Measurements from ENCODE around the gene CR1L.
"Not testable (repeated sequence)": the region's sequence is repeated elsewhere in the genome, so short reads cannot be mapped to it uniquely, and the experiment has no call there.

Gene CR1L

DNA sequence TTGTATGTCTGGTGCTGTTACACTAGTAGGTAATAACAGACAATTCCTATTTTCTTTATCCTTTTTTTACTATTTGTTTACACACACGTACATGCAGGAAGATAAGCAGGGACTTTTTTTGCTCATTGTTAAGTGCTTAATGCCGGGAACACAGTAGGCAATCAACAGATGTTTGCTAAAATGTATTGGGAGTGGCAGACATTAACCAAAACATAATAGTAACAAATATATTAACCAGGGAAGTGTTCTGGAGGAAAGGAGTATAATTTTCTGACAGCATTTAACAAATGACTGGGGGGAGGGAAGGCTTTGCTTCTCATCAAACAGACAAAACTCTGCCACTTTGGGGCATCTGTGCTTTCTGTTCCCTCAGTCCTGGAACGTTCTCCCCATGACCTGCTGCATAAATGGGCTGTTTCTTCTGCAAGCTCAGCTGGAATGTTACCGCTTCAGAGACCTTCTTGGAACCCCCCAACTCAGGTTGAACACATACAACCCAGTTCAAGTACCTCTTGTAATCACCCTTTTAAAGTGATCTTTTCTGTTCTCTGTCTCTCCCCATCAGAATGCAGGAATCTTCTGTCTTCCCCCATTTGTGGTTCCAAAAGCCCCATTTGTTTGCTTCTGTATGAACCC lies 2.1 kb downstream of the CR1L start:
- DNase-seq = no peak

DNA sequence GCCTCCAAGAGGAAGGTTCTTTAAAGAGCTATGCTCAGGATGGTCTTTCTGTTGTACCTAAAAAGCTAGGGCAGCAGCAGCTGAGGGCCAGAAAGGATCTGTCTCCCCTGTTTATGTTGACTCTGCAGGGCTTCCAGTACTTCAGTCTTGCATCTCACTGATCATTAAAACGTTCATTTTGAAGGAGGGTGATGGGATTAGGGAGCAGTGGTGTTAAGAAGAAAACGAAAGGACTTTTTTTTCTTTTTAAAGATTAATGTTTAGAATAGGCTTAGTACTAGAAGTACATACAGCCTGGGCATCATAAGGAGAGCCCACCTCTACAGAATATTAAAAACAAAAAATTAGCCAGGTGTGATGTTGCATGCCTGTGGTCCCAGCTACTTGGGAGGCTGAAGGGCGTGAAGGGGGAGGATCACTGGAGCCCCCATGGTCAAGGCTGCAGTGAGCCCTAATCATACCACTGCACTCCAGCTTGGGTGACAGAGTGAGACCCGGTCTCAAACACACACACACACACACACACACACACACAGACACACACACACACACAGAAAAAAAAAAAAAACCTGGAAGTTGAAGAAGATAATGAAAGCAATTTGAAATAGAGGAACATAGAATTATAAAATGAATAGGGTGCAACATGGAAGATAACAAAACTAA lies 2.9 kb downstream of the CR1L start:
- no peak for DNase-seq

DNA sequence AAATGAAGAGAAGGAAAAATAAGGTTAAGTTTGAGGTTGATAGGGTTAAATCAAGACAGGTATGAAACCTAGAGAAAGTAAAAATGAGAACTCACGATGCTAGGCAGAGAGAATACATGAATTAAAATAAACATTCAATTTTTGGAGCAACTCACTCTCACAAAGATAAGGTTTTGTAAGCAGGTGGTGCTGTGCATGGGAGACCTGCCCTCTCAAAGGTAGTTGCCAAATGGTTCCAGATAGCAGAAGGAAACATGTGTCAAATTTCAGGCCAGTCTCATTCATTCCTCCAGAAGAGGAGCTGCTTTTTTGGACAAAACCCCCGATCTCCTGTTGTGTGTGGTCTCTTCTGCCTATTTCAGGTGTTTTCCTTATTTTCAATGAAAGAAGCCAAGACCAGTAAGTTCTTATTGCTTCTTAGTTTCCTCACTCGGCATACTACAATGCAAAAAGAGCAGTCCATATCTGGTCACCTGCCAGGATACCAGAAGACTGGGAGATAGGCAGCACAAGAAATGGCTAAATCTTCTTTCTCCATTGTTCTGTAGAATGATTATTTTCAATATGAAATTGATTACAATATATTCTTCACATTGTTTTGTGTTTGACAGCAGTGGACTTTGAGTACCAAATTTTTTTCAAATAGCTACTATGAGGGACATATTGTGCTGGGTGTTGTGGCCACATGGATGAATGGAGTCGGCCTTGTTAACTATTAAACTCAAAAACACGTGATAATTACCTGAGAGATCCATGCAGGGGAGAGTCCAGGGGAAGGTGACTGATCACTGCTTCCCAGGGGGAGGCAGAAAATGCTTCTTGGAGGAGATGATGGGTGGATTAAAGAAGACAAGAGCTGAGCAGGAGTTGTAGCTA lies 3.6 kb downstream of the CR1L start:
- no peak for DNase-seq

DNA sequence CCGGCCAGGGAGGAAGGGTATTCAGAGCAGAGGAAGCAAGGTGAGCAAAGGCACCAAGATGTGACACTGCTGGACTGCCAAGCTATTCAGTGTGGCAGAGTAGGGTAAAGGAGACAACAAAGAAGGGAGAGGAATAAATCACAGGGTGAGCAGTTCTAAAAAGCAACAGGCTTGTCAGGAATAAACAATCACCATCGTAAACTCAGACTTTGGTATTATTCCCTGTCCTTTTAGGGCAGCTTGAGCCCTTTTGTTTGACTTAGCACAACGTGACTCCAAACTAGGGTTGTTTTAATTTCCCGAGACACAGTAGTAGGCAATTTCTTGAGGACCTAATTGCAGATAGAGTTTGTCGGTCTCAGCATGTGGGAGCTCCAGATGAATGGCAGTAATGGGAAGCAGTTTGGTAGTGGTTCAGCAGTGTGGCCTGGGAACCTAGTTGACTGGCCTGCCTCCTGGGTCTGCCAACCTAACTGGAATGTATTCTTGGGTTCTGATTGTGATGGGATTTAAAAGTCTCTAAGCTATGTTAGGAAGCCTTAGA lies 4.3 kb downstream of the CR1L start:
- DNase-seq = peak; percentile 27

DNA sequence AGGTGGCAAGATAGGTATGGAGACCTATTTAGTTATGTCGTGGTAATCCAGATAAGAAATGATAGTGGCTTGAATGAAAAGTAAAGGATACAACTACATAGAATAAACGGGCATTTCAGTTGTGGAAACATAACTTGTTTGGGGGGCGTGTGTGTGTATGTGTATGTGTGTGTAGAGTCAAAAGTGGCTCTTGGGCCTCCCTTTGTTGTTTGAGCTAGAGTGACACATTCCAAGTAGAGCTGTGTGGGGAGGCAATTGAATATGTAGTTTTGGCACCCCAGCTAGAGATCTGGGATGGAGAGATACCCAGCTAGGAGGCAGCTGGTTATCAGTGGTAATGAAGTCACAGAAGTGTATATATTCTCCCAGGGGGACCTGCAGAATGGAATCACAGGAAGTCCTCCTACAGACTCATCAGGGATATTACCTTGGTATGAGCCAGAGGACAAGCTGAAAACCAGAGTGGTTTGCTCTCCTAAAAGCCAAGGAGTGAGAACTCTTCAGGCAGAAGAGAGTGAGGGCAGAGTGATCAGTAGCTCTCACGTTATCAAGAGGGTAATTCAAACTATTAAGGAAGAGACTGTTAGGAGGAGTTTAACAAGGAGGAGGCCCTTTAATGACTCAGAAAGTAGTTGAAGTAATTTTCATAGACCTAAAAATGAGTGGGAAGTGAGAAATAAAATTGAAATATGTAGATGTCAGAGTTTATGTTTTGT lies 5.1 kb downstream of the CR1L start:
- no peak for DNase-seq

DNA sequence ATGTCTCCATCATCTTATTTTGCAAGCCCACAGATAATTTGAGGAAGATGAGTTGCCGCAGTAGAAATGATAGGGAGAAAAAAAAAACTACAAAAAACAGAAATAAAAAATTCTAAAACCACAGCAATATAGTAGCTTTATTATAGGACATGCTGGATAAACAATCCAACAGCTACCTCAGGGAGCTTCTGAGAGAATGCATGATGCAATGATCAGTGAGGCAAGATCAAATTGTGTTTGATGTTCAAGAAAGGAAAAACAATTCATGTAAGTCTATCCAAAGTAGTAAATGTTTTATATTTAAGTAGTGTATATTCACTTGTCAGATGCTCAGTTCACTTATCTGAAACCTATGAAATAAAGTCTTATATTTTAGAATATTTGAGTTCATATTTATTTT lies 6.7 kb downstream of the CR1L start:
- DNase-seq = no peak

DNA sequence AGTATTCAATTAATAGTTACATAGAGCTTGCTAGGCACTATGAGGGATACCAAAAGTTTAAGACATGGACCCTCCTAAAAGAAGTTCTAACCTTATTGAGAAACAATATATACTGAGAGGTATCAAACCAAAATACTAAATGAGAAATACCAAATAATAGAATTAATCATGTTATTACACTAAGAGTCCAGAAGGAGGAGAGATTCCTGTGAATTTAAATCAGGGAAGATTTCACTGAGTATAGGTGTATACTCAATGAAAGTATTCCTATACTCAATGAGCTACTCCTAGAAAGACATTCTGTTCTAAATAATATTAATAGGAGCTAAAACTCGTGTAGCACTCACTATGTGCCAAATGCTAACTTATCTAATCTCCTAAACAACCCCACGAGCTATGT lies 9.4 kb downstream of the CR1L start:
- DNase-seq = no peak

DNA sequence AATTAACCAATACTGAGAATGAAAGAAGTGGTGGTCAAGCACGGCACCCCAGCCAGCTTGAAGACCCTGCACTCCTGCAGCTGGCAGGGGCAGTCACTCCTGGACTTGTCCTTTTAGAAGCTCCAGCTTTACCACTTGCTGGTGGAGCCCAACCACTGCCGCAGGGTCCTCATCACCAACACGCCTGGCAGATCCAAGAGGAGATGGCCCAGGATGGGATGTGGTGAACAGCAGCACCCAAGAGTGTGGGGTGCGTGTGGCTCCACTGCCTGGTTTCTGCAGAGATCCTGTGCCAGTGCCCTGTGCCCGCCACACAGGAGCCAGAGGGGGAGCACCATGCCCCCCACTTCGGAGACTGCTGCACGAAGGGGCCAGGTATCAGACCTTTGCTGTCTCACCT lies 13.5 kb downstream of the CR1L start:
- DNase-seq = no peak

DNA sequence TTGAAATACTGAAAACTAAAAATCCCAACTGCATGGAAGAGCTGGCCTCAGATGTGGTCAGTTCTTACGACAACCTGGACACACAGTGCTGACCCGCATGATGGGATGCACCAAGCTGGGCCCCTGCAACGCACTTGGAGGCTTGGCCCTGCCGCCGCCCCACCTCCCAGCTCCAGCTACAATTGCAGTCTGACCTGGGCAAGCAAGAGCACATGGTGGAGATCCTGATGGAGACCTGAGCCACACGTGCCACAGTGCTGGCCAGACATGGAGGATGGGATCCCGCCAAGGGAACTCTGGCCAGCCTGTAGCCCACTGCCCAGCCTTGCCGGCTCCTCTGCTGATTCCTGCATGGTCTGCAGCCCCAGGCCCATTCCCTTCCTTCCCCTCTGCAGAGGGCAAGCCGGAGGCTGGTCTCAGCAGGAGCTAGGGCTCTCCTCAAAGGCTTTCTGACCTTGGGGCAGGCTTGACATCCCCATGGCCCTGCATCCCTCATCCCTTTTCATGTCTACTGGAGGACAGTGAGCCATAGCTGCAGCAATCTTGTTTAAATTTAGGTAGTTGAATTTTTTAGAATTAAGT lies 14.1 kb downstream of the CR1L start:
- DNase-seq = no peak

DNA sequence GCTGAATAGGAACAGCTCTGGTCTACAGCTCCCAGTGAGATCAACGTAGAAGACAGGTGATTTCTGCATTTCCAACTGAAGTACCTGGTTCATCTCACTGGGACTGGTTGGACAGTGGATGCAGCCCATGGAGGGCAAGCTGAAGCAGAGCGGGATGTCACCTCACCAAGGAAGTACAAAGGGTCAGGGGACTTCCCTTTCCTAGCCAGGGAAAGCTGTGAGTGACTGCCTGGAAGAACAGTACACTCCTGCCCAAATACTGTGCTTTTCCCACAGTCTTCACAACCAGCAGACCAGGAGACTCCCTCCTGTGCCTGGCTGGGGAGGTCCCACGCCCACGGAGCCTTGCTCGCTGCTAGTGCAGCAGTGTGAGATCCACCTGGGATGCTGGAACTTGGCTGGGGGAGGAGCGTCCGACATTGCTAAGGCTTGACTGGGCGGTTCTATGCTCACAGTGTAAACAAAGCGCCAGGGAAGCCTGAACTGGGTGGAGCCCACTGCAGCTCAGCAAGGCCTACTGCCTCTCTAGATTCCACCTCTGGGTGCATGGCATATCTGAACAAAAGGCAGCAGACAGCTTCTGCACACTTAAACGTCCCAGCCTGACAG lies 14.7 kb downstream of the CR1L start:
- no peak for DNase-seq

DNA sequence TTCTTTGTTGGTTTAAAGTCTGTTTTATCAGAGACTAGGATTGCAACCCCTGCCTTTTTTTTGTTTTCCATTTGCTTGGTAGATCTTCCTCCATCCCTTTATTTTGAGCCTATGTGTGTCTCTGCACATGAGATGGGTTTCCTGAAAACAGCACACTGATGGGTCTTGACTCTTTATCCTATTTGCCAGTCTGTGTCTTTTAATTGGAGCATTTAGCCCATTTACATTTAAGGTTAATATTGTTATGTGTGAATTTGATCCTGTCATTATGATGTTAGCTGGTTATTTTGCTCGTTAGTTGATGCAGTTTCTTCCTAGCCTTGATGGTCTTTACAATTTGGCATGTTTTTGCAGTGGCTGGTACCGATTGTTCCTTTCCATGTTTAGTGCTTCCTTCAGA lies 16.5 kb downstream of the CR1L start:
- DNase-seq = not testable (repeated sequence)

DNA sequence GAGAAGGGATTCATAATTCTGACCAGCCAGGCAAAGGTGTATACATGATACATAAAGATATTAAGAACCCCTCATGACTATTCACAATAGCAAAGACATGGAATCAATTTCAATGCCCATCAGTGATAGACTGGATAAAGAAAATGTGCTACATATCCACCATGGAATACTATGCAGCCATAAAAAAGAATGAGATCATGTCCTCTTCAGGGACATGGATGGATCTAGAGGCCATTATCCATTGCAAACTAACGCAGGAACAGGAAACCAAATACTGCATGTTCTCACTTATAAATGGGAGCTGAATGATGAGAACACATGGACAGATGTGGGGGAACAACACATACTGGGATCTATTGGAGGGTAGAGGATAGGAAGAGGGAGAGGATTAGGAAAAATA lies 21.4 kb downstream of the CR1L start:
- DNase-seq = no peak

DNA sequence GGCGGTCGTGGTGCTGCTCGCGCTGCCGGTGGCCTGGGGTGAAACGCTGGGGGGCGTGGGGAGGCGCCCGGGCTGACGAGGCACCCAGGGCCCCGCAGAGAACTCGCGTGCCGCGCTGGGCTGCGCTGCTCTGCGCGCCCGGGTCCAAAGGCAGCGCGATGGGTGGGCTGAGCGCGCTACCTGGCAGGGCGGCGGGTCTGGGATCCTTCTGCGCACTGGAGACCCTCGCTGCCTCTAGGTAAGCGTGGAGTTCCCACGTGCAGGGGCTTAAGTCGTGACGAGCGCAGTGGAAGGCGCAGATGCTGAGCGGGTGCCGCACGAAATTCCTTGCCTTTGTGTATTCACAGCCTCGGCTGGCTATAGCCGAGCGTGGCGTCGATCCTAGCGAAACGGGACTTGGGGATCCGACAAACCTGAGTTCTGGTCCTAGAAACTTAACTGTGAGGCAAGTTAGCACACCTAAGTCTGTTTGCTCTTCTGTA lies 24.6 kb downstream of the CR1L start:
- DNase-seq = no peak

DNA sequence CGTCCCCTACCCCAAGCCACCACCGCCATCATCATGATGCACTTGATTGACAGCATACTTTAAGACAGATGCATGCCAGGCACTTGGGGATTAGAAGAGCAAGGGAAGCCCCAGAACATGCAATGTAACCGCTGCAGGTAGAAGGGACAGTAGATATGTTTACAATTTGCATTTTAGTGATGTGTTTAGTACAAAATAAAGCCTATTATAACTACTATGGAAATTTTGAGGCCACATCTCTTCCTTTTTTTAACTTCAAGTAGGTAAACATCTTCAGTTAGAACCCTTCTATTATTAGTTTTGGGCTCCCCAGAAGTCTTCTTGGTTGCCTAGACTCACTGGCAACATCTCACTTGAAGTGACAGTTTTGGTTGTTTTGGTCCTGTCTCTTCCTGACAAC lies 25.3 kb downstream of the CR1L start:
- DNase-seq = no peak

DNA sequence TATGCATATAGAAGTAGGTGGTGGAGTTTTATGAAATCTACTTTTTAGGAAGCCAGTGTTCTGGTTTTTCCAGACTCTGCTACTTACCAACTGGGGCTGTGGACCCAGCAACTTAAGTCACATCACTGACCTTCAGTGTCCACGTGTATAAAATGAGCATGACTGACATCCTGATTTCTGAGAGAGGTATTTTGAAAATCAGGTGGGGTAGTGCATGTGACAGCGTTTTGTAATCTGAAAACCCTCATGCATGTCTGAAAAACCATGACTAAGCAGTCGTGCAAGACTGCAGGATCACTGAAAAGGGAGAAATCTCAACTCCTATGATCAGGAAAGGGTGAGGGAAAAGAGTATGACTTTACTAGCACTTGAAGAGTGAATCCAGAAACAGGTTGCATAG lies 26.1 kb downstream of the CR1L start:
- no peak for DNase-seq

DNA sequence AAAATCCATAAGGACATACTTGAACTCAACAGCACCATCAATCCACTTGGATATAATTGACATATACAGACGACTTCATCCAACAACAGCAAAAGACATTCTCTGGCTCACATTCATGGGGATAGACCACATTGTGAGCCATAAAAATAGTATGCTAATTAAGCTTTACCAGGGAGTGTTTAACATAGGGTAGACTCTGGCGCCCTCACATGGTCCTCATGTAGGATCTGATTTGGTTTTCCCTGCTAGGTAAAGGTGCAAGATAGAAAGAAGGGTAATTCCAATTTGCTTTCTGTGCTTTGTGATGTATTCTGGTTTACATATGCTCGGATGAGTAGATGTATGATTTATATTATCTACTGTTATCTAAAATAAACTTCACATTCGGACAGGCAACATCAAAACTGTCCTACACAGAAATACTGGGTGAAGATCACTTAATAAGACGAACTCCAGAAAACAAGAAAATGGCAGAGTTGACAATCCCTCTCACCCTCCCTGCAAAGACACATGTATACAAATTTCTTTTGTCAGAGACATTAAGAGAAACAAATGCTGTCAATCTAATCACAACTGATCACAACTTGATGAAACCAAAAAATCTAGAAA lies 27.7 kb downstream of the CR1L start:
- peak; percentile 49 for DNase-seq

DNA sequence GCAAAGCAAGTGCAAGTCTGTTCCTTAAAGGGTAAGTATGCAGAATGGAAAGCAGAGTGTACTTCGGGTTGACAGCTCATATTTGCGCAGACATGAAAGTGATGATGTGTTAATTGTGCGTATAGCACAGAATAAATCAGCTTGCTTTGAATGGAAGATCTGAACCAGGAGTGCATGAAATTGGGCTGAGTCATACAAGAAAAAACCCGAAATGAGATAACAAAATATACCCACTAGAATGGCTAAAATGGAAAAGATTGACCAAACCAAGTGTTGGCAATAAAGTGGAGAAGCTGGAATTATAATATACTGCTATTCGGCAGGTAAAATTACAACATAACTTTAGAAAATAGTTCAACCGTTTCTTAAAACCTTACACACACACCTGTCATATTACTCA lies 28.5 kb downstream of the CR1L start:
- no peak for DNase-seq

DNA sequence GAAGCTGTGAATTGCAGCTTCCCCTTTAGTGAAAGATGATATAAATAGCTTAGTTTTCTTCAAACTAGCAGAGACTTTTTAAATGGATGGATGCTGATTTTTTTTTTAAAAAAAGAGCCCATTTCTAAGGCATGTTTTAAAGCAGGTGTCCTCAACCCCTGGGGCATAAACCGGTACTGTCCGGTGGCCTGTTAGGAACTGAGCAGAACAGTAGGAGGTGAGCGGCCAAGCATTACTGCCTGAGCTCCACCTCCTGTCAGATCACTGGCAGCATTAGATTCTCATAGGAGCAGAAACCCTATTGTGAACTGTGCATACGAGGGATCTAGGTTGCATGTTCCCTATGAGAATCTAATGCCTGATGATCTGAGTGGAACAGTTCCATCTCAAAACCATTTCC lies 31.2 kb downstream of the CR1L start:
- no peak for DNase-seq

DNA sequence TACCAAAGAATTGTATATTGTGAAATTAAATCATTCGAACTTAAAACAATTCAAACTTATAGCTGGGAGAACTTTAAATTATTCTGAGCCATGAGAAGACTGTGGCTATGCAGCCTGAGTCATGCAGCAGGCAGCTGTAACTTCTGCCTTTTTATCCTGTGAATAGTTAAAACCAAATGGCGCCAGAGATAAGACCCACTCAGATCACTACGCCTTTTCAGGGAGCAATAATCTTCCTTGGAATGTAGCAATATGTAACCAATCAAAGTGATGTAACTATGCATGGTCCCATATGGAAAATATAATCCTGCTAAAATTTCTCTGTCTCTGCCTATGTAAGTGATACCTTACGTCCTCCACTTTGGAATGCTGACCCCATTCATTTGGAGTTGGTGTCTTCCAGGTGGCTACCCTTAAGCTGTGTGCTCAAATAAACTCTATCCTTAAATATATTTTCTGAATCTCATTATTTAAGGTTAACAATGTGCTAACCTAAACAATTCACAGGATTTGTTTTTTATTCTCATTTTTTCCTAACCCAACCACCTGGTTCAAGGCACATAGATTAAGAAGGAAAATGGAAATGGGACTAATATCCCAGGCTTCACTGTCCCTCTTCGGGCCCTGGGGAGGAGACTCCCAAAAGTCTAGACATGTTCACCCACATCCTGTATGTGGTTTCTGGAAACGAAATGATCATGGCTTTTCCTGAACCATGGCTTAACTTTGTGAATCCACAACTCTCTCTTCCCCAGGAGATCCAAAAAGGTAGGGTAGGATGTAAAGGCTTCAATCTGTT lies 35.9 kb downstream of the CR1L start:
- not testable (repeated sequence) for DNase-seq

DNA sequence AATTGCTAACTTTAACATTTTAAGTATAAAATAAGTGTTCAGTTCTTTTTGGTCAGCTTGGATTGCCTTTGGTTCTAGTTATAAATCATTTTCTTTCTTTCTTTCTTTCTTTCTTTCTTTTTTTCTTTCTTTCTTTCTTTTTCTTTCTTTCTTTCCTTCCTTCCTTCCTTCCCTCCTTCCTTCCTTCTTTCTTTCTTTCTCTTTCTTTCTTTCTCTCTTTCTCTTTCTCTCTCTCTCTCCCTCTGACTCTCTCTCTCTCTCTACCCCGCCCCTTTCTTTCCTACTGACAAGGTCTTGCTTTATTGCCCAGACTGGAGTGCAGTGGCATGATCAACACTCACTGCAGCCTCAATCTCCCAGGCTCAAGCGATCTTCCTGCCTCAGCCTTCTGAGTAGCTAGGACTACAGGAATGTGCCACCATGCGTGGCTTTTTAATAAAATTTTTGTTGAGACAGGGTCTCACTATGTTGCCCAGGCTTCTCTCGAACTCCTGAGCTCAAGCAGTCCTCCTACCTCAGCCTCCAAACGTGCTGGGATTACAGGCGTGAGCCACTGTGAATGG lies 38.0 kb downstream of the CR1L start:
- DNase-seq = not testable (repeated sequence)

Data from NCI-H1417 treated with DMSO at 0.1 percent for 48 hours (cell line).